Fibroblast of the aortic adventitia (primary cell): ENCODE measurements around the gene MAD1L1. TPM values are rescaled to one million over a fixed set of nuclear protein-coding genes. Genes with fewer than 3 reads are reported as not detected.

ENCODE experiments used
- DNase-seq: peaks from one replicate; pipeline ENCODE4 v3.0.0-alpha.2; 2010; ENCODE audit warnings: low read depth
- H3K4me3 ChIP-seq: 2 replicates; pipeline ENCODE4 v1.5.1; 2011; ENCODE audit warnings: low read depth, mild to moderate bottlenecking, control low read depth, low read length, moderate library complexity
- CTCF ChIP-seq: IDR thresholded peaks from 2 replicates; pipeline ENCODE4 v1.5.1; 2011; ENCODE audit warnings: mild to moderate bottlenecking, low read length, control low read depth, inconsistent platforms; ENCODE audit not compliant: insufficient read depth
- total RNA-seq: library from RNA; depleted of rRNA; stranded (reverse); fragments of >200 nt; gene quantifications from 2 replicates; pipeline ENCODE4 v1.2.3, GENCODE V29; 2012; ENCODE audit warnings: low replicate concordance

MAD1L1 gene
- total RNA-seq, 1 donor, result 22.9 TPM

- DNase-seq, result no peak
- no peak overlapping the region for H3K4me3 ChIP-seq
- TF ChIP-seq CTCF, result no peak
These were observed 359.3 kb downstream of the MAD1L1 start for GRCh38 chr7:1873421-1873820.

DNA sequence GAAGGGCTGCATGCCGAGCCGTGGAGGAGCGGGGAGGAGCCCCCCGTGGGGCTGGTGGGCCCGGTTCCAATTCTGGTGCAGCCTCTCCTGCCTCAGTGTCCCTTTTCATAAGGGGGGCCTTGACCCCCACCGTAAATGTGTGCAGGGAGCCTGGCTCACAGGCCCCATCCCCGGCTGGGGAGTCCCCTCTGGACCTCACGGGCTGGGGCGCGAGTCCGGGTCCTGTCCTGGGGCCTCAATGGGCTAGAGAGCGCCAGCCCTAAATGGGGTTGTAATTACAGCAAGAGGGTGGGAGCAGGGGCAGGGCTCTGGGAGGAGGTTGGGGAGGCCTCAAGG lies 359.7 kb downstream of the MAD1L1 start:
- no peak overlapping the region for H3K4me3 ChIP-seq
- no peak for DNase-seq
- no peak for TF ChIP-seq CTCF

GRCh38 chr7:1872191-1873069 lies 360.3 kb downstream of the MAD1L1 start:
- H3K4me3 ChIP-seq, result no peak overlapping the region
- TF ChIP-seq CTCF, result no peak
- DNase-seq, result no peak

DNA sequence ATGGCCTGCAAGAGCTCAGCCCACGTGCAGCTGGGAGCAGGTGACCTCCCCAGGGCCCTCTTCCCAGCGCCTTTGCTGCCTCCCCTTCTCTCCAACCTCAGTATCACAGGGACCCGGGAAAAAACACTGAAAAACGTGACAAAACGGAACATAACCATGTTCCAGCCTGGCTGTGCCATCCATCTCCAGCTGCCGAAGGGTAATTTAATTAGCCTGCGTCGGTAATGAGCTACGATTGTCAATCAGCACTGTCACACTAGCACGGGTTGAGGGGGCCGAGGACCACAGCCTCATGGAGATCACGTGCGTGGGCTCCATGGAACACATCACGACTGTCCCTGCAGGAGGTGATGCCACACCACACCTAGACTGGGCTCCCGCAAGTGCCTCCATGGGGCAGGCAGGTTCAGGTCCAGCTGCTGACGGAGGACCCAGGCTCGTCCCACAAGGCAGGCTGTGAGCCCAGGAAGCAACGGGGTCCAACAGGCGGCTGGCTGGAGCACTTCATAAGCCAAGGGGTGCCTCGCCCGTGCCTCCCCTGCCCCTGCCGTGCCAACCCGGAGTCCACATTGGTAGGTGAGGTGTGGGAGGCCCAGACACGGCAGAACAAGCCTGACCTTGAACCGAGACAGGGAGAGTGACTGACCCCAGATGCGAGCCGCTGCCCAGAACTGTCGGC lies 363.2 kb downstream of the MAD1L1 start:
- TF ChIP-seq CTCF, result no peak
- no peak overlapping the region for H3K4me3 ChIP-seq
- DNase-seq, result no peak

DNA sequence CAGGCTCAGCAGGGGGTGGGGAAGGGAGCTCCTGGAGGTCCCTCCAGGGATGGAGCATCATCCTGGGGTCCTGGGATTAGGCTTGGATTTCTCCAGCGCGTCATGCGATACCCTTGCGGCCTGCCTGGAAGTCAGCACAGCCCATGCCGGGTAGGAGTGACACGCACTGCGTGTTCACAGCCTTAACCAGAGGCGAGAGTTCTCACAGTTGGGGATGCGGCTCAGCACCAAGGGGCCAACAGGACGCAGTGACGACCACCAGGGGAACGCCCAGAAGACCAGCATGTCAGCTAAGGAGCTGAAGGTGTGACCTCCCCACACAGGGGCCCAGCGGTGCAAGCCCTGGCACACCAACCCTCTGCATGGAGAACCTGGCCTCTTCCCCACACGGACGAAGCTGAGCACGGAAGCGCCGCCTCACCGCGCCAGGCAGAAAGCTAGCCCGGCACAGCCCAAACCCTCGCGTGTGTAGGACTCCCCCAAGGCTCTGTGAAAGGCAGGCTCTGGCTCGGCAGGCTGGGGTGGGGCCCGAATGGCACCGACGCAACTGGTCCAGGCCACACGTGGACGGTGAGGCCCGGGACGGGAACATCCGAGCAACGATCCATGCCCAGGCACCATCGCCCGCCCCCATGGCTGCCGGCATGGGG lies 364.1 kb downstream of the MAD1L1 start:
- no peak for DNase-seq
- no peak for TF ChIP-seq CTCF
- no peak overlapping the region for H3K4me3 ChIP-seq

GRCh38 chr7:1867370-1868260 lies 365.1 kb downstream of the MAD1L1 start:
- H3K4me3 ChIP-seq, result no peak overlapping the region
- DNase-seq, result no peak
- TF ChIP-seq CTCF, result no peak
